ENCODE measurements around the gene LRBA.

GRCh38 chr4:150609131-150609530 is 406.0 kb downstream of the LRBA start:
- no peak for TF ChIP-seq EZH2 (IDR thresholded peaks at IDR 0.05; ENCODE audit: borderline replicate concordance, low read length)
- TF ChIP-seq, protein P1, sequence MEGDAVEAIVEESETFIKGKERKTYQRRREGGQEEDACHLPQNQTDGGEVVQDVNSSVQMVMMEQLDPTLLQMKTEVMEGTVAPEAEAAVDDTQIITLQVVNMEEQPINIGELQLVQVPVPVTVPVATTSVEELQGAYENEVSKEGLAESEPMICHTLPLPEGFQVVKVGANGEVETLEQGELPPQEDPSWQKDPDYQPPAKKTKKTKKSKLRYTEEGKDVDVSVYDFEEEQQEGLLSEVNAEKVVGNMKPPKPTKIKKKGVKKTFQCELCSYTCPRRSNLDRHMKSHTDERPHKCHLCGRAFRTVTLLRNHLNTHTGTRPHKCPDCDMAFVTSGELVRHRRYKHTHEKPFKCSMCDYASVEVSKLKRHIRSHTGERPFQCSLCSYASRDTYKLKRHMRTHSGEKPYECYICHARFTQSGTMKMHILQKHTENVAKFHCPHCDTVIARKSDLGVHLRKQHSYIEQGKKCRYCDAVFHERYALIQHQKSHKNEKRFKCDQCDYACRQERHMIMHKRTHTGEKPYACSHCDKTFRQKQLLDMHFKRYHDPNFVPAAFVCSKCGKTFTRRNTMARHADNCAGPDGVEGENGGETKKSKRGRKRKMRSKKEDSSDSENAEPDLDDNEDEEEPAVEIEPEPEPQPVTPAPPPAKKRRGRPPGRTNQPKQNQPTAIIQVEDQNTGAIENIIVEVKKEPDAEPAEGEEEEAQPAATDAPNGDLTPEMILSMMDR (IDR thresholded peaks at IDR 0.05; ENCODE audit: low read length) = no peak

Data from OCI-LY1 (cell line).